G401 (cell line): ENCODE measurements around the gene MTR. TPM values are rescaled to one million over a fixed set of nuclear protein-coding genes. Genes with fewer than 3 reads are reported as not detected.

Source experiments
- DNase-seq: peaks from one replicate; pipeline ENCODE4 v3.0.0-alpha.2; 2015; ENCODE audit warnings: low spot score
- in situ Hi-C: cut with HindIII; loops from 2 replicates; pipeline ENCODE4 v1.10.0; 2016; ENCODE audit warnings: low sequenced_read_pairs, mixed read lengths
- total RNA-seq: library from RNA; depleted of rRNA; stranded (reverse); fragments of >200 nt; shearing (Covaris generic); gene quantifications from 2 replicates; pipeline ENCODE4 v1.2.3, GENCODE V29; 2014

The MTR gene
- total RNA-seq, 1 experiment from 2014 or later, result 10.7 TPM

GRCh38 chr1:236768601-236769000 lies 26.5 kb upstream of the MTR start:
- in situ Hi-C loops, result no loop called here
- DNase-seq, result no peak

DNA sequence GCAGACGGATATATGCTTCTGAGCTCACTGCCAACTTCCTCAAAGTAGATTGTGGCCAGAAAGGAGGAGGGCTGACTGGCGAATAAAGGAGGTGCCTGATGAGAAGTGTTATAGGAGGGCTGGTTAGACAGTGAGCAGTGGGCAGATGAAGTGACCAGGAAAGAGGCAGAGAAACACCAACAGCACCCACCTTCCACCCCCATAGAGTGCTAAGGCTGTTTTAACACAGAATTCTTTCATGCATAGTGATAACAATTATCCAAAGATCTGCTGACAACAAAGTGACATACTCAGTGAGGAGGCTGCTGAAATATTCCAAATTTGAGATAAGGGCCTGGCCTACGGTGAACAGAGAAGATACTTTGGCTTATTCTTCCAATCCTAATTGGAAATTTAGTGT lies 21.2 kb upstream of the MTR start:
- DNase-seq, result no peak
- in situ Hi-C loops, result no loop called here

GRCh38 chr1:236774926-236775325 lies 20.2 kb upstream of the MTR start:
- peak; percentile 13 for DNase-seq

DNA sequence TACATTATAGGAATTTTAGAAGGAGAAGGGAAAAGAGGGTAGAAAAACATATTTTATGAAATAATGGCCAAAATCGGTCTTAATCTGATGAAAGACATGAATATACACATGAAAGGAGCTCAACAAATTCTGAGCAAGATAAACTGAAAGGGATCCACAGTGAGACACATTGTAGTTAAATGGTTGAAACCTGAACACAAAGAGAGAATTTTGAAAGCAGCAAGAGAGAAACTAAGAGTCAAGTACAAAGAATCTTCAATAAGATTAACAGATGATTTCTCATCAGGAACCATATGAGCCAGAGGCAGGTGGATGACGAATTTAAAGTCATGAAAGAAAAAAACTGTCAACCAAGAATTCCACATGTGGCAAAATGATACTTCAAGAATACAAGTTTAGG lies 15.8 kb upstream of the MTR start:
- in situ Hi-C loops, result no loop called here
- no peak for DNase-seq

More at GRCh38 chr1:236774926-236775325, 20.2 kb upstream of the MTR start:
- in situ Hi-C loops, result no loop called here

DNA sequence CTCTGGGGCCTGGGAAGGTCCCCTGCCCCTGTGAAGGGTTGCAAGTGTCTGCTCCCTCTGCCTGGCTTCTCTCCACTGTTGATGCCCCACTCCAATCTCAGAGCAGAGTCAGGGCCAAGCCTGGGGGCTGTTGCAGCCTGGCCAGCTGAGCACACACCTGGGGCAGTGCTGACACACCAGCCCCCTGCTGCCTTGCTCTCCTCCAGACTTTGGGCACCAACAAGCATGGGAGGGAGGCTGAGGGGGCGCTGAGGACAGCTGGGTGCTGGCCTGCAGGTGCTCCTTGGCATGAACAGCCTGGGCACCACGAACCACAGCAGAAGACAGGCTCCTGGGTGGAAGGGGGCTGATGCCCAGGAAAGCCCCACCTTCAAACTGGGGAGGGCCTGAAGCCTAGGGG lies 9.6 kb upstream of the MTR start:
- in situ Hi-C loops, result no loop called here
- DNase-seq, result no peak

DNA sequence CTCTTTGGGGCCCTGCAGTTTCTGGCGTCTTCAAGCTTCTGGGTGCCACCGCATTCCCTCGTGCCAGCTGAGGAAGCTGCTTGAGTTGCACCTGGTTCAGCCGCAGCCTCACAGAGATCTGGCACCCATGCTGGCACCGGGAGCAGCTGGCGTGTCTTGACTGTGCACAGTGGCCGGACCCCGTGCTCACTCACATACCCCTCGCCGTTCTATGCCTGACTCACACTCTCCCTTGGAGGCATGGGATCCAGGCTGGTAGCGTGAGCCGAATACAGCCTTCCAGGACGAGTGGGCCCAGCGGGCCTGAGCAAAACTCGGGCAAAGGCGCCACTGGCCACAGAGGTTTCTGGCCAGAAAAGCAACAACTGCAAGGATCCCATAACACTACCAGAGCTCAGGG lies 8.6 kb upstream of the MTR start:
- no peak for DNase-seq
- in situ Hi-C loops, result no loop called here

DNA sequence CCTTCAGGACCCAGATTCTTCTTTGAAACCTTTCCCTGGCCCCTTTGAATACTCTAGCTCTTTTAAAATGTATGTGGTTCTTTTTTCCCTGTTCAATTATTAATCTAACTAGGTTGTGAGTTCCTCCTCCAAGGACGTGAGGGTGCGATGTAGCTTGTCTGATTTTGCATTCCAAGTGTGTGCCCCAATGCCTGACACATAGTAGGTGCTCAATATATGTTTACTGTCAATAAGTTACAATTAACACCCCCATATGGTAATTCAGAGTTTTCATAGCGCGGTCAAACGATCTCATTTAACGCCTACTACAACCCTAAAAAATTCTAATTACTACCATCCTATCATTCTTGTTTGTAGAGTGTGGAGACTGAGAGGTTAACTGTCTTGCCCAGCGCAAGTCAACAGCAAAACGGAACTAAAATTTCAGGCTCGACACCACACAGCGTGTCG lies 482 bp upstream of the MTR start:
- in situ Hi-C loops, result no loop called here
- no peak for DNase-seq

DNA sequence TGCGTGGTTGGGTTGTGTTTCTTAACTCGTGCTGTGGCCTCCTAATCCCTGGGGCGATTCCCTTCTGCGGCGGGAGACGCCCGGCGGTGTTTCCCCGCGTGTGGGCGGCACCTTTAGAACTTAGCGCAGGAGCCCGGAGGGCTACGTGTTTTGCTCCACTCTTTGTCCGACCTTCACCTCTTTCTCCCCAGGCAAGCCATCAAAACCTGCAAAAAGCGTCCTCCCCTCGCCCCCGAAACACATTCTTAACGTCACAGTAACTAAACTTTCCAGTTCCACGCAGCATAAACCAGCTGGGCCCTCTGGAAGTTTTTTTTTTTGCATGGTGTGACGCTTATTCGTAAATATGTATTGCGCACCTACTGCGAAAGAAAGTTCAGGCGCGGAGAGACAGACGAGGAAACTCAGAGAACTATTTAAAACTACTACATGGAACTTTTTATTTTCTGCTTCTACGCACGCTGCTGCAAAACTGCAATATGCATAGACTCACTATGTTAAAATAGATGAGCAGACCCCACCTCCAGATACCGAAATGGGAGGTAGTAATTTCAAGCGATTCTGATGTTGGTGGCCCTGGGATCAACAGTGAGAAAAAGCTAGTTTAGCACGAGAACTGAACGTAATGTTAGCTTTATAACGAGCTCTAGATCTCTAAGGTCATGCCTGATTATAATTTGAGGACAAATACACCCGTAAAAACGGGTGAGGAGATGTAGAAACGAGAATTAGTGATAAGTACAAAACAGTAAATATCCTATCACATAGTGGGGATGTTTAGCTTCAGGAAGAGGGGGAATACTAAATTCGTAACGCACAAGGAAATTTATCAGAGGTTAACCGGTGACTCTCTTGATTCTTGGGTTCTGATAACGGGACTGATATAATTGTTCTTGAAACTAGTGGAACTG lies 920 bp downstream of the MTR start:
- in situ Hi-C loops, result no loop called here
- DNase-seq, result peak; percentile 37

GRCh38 chr1:236799001-236799400 lies 3.9 kb downstream of the MTR start:
- no peak for DNase-seq
- in situ Hi-C loops, result no loop called here

- DNase-seq, result no peak
- in situ Hi-C loops, result no loop called here
These were observed 5.0 kb downstream of the MTR start for GRCh38 chr1:236800002-236800620.

DNA sequence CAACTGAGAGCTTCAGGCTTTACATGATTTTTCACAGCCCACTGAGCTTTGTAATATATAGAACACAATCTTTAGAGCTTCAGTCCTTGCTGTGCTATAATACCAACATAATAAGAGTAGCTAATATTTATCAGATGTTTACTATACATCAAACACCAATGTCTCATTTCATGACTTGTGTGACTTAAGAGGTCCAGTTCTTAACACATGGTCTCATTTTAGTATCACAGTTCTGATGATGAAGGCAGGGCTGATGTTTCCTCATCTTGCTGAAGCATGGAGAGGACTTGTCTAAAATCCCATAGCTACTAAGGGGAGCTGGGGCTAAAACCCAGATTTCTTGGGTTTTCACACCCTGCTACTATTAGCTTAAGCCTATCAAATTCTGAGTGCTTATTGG lies 5.5 kb downstream of the MTR start:
- DNase-seq, result no peak
- in situ Hi-C loops, result no loop called here

GRCh38 chr1:236802264-236802663 lies 7.2 kb downstream of the MTR start:
- no peak for DNase-seq
- in situ Hi-C loops, result no loop called here

GRCh38 chr1:236806634-236807033 lies 11.5 kb downstream of the MTR start:
- no peak for DNase-seq
- in situ Hi-C loops, result no loop called here

DNA sequence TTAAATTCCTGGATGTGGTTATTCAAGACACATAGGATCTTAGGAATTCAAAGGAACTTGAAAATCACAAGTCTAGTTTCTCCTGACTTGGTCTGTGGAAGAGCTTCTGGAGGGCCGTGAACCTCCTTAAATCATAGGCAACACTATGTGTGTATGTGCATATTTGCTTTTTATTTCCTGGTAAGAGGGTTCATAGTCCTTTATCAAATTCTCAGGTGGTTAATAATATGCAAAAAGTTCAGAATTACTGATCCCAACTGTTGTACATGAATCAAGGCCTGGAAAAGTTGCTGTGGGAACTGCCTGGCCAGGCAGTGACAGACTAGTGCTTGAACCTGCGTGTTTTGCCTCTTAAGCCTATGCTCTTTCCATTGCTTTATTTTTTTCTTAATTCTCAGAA lies 12.9 kb downstream of the MTR start:
- in situ Hi-C loops, result no loop called here
- no peak for DNase-seq

DNA sequence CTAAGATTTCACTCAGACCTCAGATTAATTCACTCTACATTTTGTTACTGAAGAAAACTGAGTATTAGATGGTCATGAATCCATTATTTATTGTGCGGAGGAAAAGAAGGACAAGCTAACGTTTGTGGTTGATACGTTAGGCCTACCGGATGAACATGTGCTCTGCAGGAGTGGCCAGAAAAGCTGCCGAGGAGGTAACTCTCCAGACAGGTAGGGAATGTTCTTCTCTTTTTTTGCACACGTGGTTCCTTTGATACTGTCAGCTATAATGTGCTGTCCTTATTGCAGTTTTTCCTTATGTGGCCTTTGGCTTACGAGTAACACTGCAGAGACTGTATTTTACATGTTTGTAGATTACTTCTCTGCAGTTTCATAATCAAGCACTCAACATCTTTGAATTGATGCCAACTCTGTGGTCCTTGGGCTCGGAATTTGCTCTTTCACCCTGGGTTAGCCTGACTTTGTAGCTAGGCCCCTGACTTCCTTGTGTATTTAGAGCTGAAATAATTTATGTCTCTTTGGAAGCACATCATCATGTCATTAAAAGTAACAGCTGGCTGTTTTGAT lies 13.6 kb downstream of the MTR start:
- in situ Hi-C loops, result no loop called here
- DNase-seq, result no peak

- in situ Hi-C loops, result no loop called here
- DNase-seq, result peak; percentile 43
These were observed 14.1 kb downstream of the MTR start for GRCh38 chr1:236809148-236809547.

DNA sequence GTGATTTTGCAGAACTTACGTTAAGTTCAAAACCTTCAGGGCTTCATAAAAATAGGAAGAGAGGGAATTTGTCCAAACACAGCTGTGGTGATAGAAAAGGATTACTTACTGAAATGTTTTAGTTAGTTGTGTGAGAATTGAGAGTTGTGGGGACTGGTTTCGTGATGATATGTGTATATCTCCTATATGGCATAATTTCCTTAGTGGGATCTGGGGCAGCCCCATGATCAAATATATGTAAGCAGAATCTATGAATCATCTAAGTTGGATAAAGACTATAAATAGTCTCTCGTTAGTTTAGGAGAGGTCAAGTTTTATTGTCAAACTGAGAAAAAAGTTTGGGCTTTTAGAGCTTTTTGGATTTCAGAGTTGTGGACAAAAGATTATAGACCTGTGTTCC lies 14.9 kb downstream of the MTR start:
- in situ Hi-C loops, result no loop called here
- DNase-seq, result no peak

DNA sequence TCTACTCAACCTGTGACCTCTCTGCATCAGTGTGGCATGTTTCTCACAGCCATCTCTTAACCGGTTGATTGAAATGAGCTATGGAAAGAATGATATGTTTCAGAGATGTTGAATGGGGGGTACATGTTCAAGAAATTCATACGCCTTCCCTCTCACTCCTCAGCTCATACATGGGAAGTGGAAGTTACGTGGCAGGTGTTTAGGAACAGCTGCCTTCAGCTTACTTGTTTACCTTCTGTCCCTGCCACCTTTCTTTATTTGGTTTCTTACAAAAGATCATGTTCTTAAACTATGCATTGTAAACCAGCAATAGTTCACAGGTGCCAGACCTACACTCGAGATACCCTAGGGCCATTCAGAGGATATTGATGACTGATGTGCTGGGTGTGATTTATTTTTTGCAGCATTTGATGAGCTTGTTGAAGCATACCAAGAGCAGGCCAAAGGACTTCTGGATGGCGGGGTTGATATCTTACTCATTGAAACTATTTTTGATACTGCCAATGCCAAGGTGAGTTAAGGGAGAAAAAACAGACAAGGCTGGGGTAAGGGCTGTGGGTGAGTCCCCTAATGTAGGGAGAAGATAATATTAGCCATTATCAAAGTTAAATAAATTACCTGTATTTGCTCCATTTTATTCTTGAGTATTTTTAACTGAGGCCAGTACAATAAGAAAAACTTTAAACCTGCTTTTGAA lies 17.4 kb downstream of the MTR start:
- DNase-seq, result no peak
- in situ Hi-C loops, result no loop called here

GRCh38 chr1:236815941-236816340 lies 20.8 kb downstream of the MTR start:
- in situ Hi-C loops, result no loop called here

GRCh38 chr1:236819856-236820255 lies 24.8 kb downstream of the MTR start:
- no peak for DNase-seq
- in situ Hi-C loops, result no loop called here

More at GRCh38 chr1:236815941-236816340, 20.8 kb downstream of the MTR start:
- no peak for DNase-seq
